H1 (cell line): ENCODE data around the gene SLC28A2. TPM values are rescaled to one million over a fixed set of nuclear protein-coding genes. Genes with fewer than 3 reads are reported as not detected.

Experiments
- ATF2 ChIP-seq: IDR thresholded peaks from 2 replicates; pipeline ENCODE4 v1.6.1; 2012; ENCODE audit warnings: low read length, inconsistent platforms
- CHD2 ChIP-seq: IDR thresholded peaks from 2 replicates; pipeline ENCODE4 v1.6.1; 2012; ENCODE audit warnings: low read length, improper control_type of control experiment
- FOSL1 ChIP-seq: IDR thresholded peaks from 2 replicates; pipeline ENCODE4 v1.6.1; 2011; ENCODE audit warnings: mild to moderate bottlenecking, low read depth, low read length, moderate library complexity; ENCODE audit not compliant: insufficient read depth
- GABPA ChIP-seq: IDR thresholded peaks from 2 replicates; pipeline ENCODE4 v1.6.1; 2011; ENCODE audit warnings: mild to moderate bottlenecking, low read length, moderate library complexity, borderline replicate concordance; ENCODE audit not compliant: insufficient read depth
- MAFK ChIP-seq: IDR thresholded peaks from 2 replicates; pipeline ENCODE4 v1.6.1; 2012; ENCODE audit warnings: low read depth, mild to moderate bottlenecking, improper control_type of control experiment, low read length
- polyA plus RNA-seq, 7 experiments: library from polyadenylated mRNA; depleted of rRNA in 3 of 7; stranded (reverse) in 5 of 7; unstranded in 2 of 7; fragments of >200 nt in 5 of 7; fragments of 200-250 nt in 2 of 7; gene quantifications; 1 replicate in 5 of 7; 2 replicates in 1 of 7; 4 replicates in 1 of 7; pipeline versions ENCODE4 v1.2.1 to v1.2.3, GENCODE V29; 2011 to 2013; ENCODE audit warnings: missing spikeins in 2 of 7, mixed read lengths in 2 of 7
- total RNA-seq: library from RNA; stranded (reverse); fragmentation: NEBNext Ultra II Directional; extraction: Animal tissue kit (Norgen Biotek cat#: 25700); gene quantifications from 2 replicates; pipeline ENCODE4 v1.2.1, GENCODE V29; 2021

The SLC28A2 gene
- total and polyA plus RNA-seq, 2 of the 8 experiments (the other 6 are each of a cell fraction or from before 2014, with no cell fraction given) = 0.11 TPM; not detected in 1

GRCh38 chr15:45231132-45231531 is 20.9 kb upstream of the SLC28A2 start (continued):
- TF ChIP-seq GABPA (no peak), CHD2 (no peak), FOSL1 (no peak), MAFK (no peak), ATF2 (no peak)
